HG03135 (cell line): ENCODE data around the gene YIPF3.
A peak's percentile ranks its signal among the peaks of the same experiment; 100 is the strongest.

Experiments
- ATAC-seq: cut with Tn5 transposase; IDR thresholded peaks from one replicate; pipeline ENCODE4 v1.9.1; 2021; ENCODE audit warnings: mild to moderate bottlenecking, moderate library complexity; ENCODE audit not compliant: unreplicated experiment

Gene YIPF3

DNA sequence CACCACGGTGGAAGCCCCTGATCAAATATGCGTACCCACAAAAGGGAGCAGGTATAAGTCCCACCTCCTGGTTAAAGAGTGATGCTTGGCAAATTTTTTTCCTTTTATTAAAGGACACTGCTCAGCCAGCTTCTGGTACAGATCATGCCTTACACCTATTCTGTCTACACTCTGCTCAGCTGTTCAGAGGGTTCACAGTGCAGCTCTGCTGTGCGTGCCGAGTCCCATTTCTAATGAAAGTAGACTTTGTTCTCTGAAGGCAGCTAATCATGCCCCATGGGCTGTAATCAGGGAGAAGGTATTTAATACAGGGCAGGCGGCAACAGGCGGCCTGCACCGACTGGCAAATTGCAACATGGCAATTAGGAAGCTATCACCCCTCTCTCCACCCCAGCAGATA lies 22.9 kb downstream of the YIPF3 start:
- ATAC-seq: no peak

DNA sequence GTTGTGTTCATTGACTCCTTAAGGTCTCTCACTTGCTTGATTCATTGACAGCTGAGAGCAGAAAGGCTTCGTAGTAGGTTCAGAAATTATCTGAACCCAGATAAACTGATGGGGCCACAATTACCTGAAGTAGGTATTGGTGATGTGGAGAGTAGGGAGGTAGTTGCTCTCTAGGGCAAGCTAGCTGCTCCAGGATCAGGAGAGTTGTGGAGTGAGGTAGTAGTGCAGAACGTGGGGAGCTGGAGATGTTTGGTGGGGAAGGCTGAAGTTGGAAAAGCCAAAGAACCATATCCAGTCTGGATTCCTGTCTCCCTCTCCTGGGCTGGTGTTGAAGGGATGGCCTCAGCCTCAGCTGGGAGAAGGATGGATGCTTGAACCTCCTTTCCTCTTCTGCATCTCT lies 23.5 kb downstream of the YIPF3 start:
- no peak for ATAC-seq

DNA sequence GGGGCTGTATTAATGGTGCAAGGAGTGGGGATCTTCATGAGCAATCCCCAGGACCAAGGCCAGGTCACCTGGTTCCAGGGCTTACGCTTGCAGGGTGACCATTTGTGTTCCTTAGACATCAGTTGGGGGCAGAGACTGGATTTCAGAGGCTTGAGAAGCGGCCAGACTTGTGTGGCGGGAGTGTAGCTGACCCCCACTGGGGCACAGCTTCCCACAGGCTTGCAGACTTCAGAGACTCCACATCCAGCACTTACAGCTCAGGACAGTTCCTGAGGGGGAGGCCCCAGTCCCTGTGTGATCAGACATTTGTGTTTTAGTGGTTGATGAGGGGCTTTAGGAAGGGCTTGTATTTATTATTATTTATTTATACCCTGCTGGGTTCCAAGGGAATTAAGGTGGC lies 24.1 kb downstream of the YIPF3 start:
- ATAC-seq: no peak

DNA sequence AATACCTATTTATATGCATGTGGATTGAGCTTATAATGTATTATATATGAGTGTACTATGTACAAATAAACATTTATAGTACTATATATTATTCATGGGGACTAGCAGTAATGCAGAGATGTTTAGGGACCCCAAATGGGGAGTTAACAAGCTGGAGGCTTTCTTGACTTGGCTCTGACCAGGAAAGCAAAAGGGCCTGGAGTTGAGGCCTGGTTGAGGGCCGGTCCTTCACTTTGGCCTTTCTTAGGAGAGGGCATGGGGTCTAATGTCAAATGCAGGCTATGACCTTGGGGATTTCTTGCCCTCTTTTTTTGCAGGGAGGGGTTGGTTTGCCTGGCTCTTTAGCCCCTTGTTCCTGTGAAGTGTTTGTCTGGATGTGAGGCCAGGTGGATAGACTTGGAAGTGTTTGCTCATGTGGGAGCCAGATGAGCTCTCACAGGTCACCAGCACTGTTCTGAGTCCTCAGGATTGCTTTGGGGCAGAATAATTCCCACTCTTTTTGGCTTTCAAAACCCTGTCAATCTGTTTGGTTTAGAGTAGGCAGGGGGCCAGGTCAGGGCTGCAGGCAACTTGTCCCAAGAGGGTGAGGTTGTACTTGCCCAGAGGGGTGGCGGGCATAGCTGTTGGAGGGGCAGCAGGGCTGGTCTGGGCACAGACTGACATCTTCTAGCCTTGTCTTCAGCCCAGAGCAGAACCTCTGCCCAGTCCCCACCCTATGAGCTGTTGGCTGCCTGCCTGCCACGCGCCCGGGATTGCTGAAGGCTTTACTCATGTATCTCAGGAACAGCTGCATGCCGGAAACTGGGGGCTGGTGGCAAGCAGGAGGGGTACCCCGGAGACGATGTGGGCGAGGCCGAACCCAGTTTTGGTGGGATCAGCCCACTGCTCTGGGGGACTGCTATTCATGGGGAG lies 24.7 kb downstream of the YIPF3 start:
- no peak for ATAC-seq

- ATAC-seq: no peak
Measured at GRCh38 chr6:43490523-43490939, 26.2 kb downstream of the YIPF3 start.

- no peak for ATAC-seq
Measured at GRCh38 chr6:43489277-43490072, 27.3 kb downstream of the YIPF3 start.

DNA sequence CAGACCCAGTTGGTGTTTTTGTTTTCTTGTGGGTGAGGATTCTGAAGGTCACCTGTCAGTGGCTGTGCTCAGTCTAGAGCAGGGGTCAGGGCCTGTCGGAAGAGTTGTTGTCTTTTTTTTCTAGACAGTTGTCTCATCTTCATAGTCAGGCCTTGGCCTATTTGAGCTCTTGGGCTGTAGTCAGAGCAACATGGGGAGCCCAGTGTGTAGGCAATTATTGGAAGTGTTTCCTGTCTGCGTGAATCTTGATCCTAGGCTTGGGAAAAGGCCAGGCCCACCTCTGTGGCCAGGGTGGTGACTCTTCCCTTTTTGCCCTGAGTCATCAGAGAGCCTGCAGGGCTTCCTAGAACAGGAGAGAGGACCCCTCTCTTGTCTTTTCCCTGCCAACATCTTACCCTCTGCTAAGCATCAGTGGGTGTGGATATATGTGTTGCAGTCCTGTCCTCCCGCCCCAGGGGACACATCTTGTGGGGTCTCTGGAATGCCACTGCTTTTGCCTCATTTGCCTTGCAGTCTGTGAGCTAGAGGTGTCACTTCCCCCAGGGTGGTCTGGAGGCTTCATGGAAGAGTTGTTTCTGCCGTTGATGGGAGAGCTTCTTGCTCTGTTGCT lies 28.0 kb downstream of the YIPF3 start:
- ATAC-seq: no peak

GRCh38 chr6:43481591-43482236 lies 35.0 kb downstream of the YIPF3 start:
- ATAC-seq: no peak

GRCh38 chr6:43481075-43481474 lies 35.7 kb downstream of the YIPF3 start:
- no peak for ATAC-seq

GRCh38 chr6:43478008-43478372 lies 38.7 kb downstream of the YIPF3 start:
- ATAC-seq: no peak

GRCh38 chr6:43477235-43478007 lies 39.3 kb downstream of the YIPF3 start, which contains the start of gene TJAP1:
Gene TJAP1 (plus strand): TSS chr6:43477570. CDS start chr6:43499002, 21,432 bp downstream.
- peak; percentile 98 for ATAC-seq

DNA sequence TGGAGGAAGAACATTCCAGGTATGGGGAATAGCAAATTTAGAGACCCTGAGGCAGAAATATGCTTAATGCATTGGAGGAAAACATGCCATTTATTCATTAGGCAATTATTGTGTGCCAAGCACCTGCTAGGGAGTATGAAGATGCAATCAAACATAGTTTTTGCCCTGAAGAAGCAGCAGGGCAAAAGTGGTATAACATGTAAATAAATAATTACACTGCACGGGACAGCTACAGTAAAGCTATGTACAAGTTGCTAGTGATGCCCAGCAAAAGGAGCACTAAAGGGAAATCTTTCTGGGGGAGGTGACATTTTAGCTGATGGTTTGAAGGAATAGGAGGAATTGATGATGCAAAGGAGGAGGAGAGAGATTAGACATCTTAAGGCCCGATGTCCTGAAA lies 40.0 kb downstream of the YIPF3 start:
- no peak for ATAC-seq

- no peak for ATAC-seq
Measured at GRCh38 chr6:43475516-43475915, 41.2 kb downstream of the YIPF3 start.

DNA sequence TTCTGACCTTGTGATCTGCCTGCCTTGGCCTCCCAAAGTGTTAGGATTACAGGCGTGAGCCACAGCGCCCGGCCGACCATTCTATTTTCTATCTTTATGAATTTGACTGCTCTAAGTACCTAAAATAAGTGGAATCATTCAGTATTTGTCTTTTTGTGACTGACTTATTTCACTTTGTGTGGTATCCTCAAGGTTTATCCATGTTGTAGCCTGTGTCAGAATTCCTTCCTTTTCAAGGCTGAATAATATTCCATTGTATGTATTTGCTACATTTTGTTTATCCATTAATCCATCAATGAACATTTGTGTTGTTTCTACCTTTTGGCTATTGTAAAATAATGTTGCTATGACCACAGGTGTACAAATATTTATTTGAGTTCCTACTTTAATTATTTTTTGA lies 44.2 kb downstream of the YIPF3 start:
- ATAC-seq: no peak

DNA sequence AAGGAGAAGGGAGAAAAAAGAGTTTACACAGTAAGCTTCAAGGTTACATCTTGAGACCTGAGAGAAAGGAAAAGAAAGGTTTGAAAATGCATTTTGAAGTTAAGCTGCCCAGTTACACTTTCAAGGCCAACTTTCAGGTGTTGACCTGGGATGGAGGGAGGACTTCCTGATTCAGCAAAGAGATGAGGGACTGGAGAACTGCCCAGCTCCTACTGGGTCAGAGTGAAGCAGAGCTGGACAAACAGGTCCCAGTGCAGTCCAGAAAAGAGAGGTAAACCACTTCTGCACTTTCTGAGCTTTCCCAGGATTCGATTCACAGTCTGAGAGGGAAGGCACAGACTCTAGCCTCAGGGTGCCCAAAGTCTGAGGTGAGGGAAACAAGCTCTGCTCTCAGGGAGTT lies 45.3 kb downstream of the YIPF3 start:
- ATAC-seq: no peak

DNA sequence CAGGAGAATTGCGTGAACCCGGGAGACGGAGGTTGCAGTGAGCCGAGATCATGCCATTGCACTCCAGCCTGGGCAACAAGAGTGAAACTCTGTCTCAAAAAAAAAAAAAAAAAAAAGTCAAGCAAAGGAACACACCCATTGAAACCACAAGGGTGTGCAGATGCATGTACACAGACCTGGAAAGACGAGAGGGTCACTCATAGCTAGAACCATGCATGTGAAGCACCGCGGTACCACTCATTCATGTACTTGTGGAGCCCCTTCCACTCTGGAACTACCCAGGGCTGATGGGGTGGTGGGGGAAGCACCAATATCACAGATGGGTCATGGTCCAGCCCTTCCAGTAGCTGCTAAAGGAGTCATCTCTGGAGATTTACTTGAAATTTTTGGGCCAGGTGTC lies 46.8 kb downstream of the YIPF3 start:
- no peak for ATAC-seq

GRCh38 chr6:43468748-43469681 lies 47.7 kb downstream of the YIPF3 start:
- no peak for ATAC-seq

GRCh38 chr6:43468240-43468639 lies 48.5 kb downstream of the YIPF3 start:
- no peak for ATAC-seq

DNA sequence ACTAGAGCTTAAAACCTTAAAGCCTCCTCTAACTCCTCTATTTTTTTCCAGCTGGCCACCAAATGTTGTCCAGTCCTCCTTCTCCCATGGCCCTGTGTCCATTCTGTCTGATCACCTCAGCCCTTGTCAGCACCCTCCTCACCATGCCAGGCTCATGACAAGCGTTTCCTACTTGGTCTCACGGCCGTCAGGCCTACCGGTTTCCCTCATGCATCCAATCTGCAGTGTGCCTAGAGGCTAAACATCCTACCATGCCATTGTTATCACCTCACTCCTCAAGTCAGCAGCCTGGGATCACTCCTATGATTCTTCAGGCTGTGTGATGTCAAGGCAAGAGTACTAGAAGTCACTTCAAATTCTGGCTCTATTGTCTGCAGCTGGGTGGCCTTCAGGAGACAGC lies 49.0 kb downstream of the YIPF3 start:
- ATAC-seq: no peak
